ENCODE data around the gene ALG8. TPM values are rescaled to one million over a fixed set of nuclear protein-coding genes. Genes with fewer than 3 reads are reported as not detected.
"Not testable (repeated sequence)": the region's sequence is repeated elsewhere in the genome, so short reads cannot be mapped to it uniquely, and the experiment has no call there.

Gene ALG8
- total and polyA plus RNA-seq, 3 experiments from 2014 or later = 43.4 to 48.9 (median 46.9) TPM

DNA sequence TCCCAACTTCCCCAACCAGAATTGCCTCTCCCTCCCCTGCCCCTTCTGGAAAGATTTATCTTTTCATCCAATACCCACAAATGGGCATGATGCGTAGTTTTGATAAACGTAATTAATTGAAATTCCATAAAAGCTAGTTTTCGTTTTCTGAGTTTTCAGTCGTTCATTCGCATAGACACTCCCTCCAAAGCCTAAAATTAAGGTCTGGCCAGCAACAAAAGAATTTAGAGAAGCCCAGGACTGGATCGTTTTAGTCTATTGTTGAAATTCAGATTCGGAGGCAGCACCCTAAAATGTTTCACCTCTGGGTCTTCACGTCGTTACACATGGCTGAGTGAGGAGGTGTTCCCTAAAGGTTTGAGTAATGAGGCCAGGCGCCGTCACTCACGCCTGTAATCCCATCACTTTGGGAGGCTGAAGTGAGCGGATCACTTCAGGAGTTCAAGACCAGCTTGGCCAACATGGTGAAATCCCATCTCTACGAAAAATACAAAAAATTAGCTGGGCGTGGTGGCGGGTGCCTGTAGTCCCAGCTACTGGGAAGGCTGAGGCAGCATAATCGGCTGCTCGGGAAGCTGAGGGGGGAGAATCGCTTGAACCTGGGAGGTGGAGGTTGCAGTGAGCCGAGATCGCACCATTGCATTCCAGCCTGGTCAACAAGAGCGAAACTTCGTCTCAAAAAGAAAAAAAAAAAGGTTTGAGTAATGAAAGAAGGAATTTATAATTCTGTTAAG is 59.2 kb downstream of the ALG8 start:
- H3K4me3 ChIP-seq (ENCODE audit: low read length) = peak overlapping the region; percentile 82
- H3K36me3 ChIP-seq (ENCODE audit: insufficient read depth, low read length) = no peaks in the 10 kb centered on the region
- peaks cover 46 to 66% (median 58%) of the 10 kb centered on the region in 3 donors for H3K4me1 Mint-ChIP-seq
- ChIA-PET POLR2A (interaction anchor here (1.4 kb wide), 1 partner anchor 338 kb away, joined by 4 read pairs; the partner anchor contains the start of gene GAB2), CTCF (no interaction called here)
- peak overlapping the region; percentile 31 to 95 (median 93) for H3K27ac Mint-ChIP-seq
- H3K27ac ChIP-seq (ENCODE audit: low read depth, low read length) = peak overlapping the region; percentile 83
- no peaks in the 10 kb centered on the region for H3K9me3 ChIP-seq (ENCODE audit: low read length)
- H3K4me1 ChIP-seq (ENCODE audit: insufficient read depth, low read length) = peaks cover 48% of the 10 kb centered on the region
- H3K9me3 Mint-ChIP-seq = no peaks in the 10 kb centered on the region
- no peak for DNase-seq
- H3K4me3 Mint-ChIP-seq = peak overlapping the region in 6 of 7 donors; percentile 95 to 98 (median 96)
- peaks cover 0 to 20% (median 3%) of the 10 kb centered on the region in 3 donors for H3K36me3 Mint-ChIP-seq
- H3K27me3 Mint-ChIP-seq = no peaks in the 10 kb centered on the region
- no peaks in the 10 kb centered on the region for H3K27me3 ChIP-seq (ENCODE audit: insufficient read depth, low read length, poor library complexity, severe bottlenecking)

GRCh38 chr11:78079232-78080083 is 60.0 kb downstream of the ALG8 start, which contains the start of gene NDUFC2:
Gene NDUFC2, minus strand, starts transcription at chr11:78079862. Its CDS starts 118 bp downstream, at chr11:78079744.
- Mint-ChIP-seq H3K27ac (peak within 1 kb of the TSS; percentile 82 to 97 (median 94)), H3K4me1 (peaks cover 52 to 73% (median 66%) of the 10 kb centered on the region in 3 donors), H3K9me3 (no peaks in the 10 kb centered on the region), H3K27me3 (no peaks in the 10 kb centered on the region), H3K4me3 (peak within 1 kb of the TSS in 6 of 7 donors; percentile 95 to 98 (median 96)), H3K36me3 (peaks cover 0 to 25% (median 3%) of the 10 kb centered on the region in 3 donors)
- CTCF ChIA-PET = interaction anchor here (0.8 to 1.3 kb wide), 3 partner anchors 32 to 60 kb away, joined by 3 to 4 read pairs (median 3); partner anchors contain the start of gene ALG8
- POLR2A ChIA-PET = interaction anchor here (0.6 to 1.4 kb wide), 2 partner anchors 85 to 339 kb away, joined by 4 read pairs; partner anchors contain the start of genes GAB2 and INTS4
- H3K9me3 ChIP-seq (ENCODE audit: low read length) = no peaks in the 10 kb centered on the region
- peak within 1 kb of the TSS; percentile 82 for H3K4me3 ChIP-seq (ENCODE audit: low read length)
- H3K36me3 ChIP-seq (ENCODE audit: insufficient read depth, low read length) = no peaks in the 10 kb centered on the region
- peak within 1 kb of the TSS; percentile 83 for H3K27ac ChIP-seq (ENCODE audit: low read depth, low read length)
- peaks cover 48% of the 10 kb centered on the region for H3K4me1 ChIP-seq (ENCODE audit: insufficient read depth, low read length)
- H3K27me3 ChIP-seq (ENCODE audit: insufficient read depth, low read length, poor library complexity, severe bottlenecking) = no peaks in the 10 kb centered on the region
- DNase-seq = peak; percentile 33 to 68 (median 52)

GRCh38 chr11:78078218-78079167 is 60.9 kb downstream of the ALG8 start:
- Histone ChIP-seq H3K4me1 (ENCODE audit: insufficient read depth, low read length) (peaks cover 48% of the 10 kb centered on the region), H3K27ac (ENCODE audit: low read depth, low read length) (peak overlapping the region; percentile 83), H3K36me3 (ENCODE audit: insufficient read depth, low read length) (no peaks in the 10 kb centered on the region), H3K4me3 (ENCODE audit: low read length) (peak overlapping the region; percentile 82), H3K27me3 (ENCODE audit: insufficient read depth, low read length, poor library complexity, severe bottlenecking) (no peaks in the 10 kb centered on the region), H3K9me3 (ENCODE audit: low read length) (no peaks in the 10 kb centered on the region)
- H3K4me1 Mint-ChIP-seq = peaks cover 53 to 78% (median 74%) of the 10 kb centered on the region in 3 donors
- ChIA-PET POLR2A (no interaction called here), CTCF (interaction anchor here (0.8 to 1.3 kb wide), 5 partner anchors 31 to 111 kb away, joined by 3 to 4 read pairs (median 3); partner anchors contain the start of gene ALG8)
- H3K36me3 Mint-ChIP-seq = peaks cover 0 to 27% (median 3%) of the 10 kb centered on the region in 3 donors
- H3K9me3 Mint-ChIP-seq = no peaks in the 10 kb centered on the region
- peaks cover 0 to 2% of the 10 kb centered on the region in 2 donors for H3K27me3 Mint-ChIP-seq
- no peak for DNase-seq
- peak overlapping the region in 6 of 7 donors; percentile 95 to 98 (median 96) for H3K4me3 Mint-ChIP-seq
- H3K27ac Mint-ChIP-seq = peak overlapping the region; percentile 52 to 97 (median 93)

DNA sequence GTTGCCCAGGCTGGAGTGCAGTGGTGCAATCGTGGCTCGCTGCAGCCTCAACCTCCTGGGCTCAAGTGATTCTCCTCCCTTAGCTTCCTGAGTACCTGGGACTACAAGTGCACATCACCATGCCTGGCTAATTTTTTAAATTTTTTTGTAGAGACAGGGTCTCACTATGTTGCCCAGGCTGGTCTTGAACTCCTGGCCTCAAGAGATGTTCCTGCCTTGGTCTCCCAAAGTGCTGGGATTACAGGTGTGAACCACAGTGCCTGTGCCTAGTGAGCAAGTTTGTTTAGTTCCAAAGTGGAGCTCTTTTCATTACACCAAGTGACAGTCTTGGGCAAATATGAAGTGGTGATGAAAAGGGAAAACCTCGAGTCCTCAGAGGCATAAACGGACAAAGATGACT is 61.8 kb downstream of the ALG8 start:
- Mint-ChIP-seq H3K4me1 (peaks cover 54 to 82% (median 79%) of the 10 kb centered on the region in 3 donors), H3K27ac (peak overlapping the region in 7 of 8 donors; percentile 30 to 95 (median 87))
- peaks cover 48% of the 10 kb centered on the region for H3K4me1 ChIP-seq (ENCODE audit: insufficient read depth, low read length)

GRCh38 chr11:78076733-78077403 is 62.6 kb downstream of the ALG8 start:
- Mint-ChIP-seq H3K27me3 (peaks cover 0 to 2% of the 10 kb centered on the region in 2 donors), H3K9me3 (no peaks in the 10 kb centered on the region), H3K27ac (peak overlapping the region; percentile 0 to 43 (median 26)), H3K4me3 (peak overlapping the region; percentile 4 to 67 (median 21)), H3K36me3 (peaks cover 0 to 35% (median 5%) of the 10 kb centered on the region in 3 donors), H3K4me1 (peaks cover 52 to 80% (median 77%) of the 10 kb centered on the region in 3 donors)
- H3K9me3 ChIP-seq (ENCODE audit: low read length) = no peaks in the 10 kb centered on the region
- ChIA-PET POLR2A (no interaction called here), CTCF (no interaction called here)
- H3K4me1 ChIP-seq (ENCODE audit: insufficient read depth, low read length) = peaks cover 48% of the 10 kb centered on the region
- DNase-seq = no peak
- no peak overlapping the region for H3K4me3 ChIP-seq (ENCODE audit: low read length)
- H3K27ac ChIP-seq (ENCODE audit: low read depth, low read length) = no peak overlapping the region
- no peaks in the 10 kb centered on the region for H3K27me3 ChIP-seq (ENCODE audit: insufficient read depth, low read length, poor library complexity, severe bottlenecking)
- no peaks in the 10 kb centered on the region for H3K36me3 ChIP-seq (ENCODE audit: insufficient read depth, low read length)

More for the DNA sequence above, 61.8 kb downstream of the ALG8 start:
- DNase-seq; H3K9me3 Mint-ChIP-seq; H3K36me3 ChIP-seq (ENCODE audit: insufficient read depth, low read length); H3K9me3 ChIP-seq (ENCODE audit: low read length); POLR2A ChIA-PET; H3K27me3 ChIP-seq (ENCODE audit: insufficient read depth, low read length, poor library complexity, severe bottlenecking); H3K27me3 Mint-ChIP-seq: not testable (repeated sequence)
- Mint-ChIP-seq H3K36me3 (peaks cover 0 to 31% (median 3%) of the 10 kb centered on the region in 3 donors), H3K4me3 (peak overlapping the region in 6 of 7 donors; percentile 95 to 98 (median 96))
- H3K4me3 ChIP-seq (ENCODE audit: low read length) = peak overlapping the region; percentile 82
- CTCF ChIA-PET = interaction anchor here (0.9 to 1.2 kb wide), 2 partner anchors 78 to 112 kb away, joined by 3 to 4 read pairs; no protein-coding TSS in a partner anchor
- H3K27ac ChIP-seq (ENCODE audit: low read depth, low read length) = peak overlapping the region; percentile 28

- H3K27me3 ChIP-seq (ENCODE audit: insufficient read depth, low read length, poor library complexity, severe bottlenecking) = no peaks in the 10 kb centered on the region
- no peaks in the 10 kb centered on the region for H3K9me3 ChIP-seq (ENCODE audit: low read length)
- Mint-ChIP-seq H3K27me3 (peaks cover 0 to 2% of the 10 kb centered on the region in 2 donors), H3K36me3 (peaks cover 0 to 51% (median 7%) of the 10 kb centered on the region in 3 donors), H3K4me3 (peak overlapping the region in 2 of 7 donors; percentile 2 to 23), H3K4me1 (peaks cover 37 to 68% (median 60%) of the 10 kb centered on the region in 3 donors), H3K9me3 (no peaks in the 10 kb centered on the region), H3K27ac (peak overlapping the region in 5 of 8 donors; percentile 3 to 87 (median 47))
- POLR2A ChIA-PET = no interaction called here
- peaks cover 6% of the 10 kb centered on the region for H3K36me3 ChIP-seq (ENCODE audit: insufficient read depth, low read length)
- no peak overlapping the region for H3K27ac ChIP-seq (ENCODE audit: low read depth, low read length)
- H3K4me1 ChIP-seq (ENCODE audit: insufficient read depth, low read length) = peaks cover 37% of the 10 kb centered on the region
- no peak for DNase-seq
- no peak overlapping the region for H3K4me3 ChIP-seq (ENCODE audit: low read length)
- CTCF ChIA-PET = no interaction called here
These were observed 64.7 kb downstream of the ALG8 start for GRCh38 chr11:78074756-78075155.
